GM18517 (cell line): Measurements from ENCODE around the gene PHF20.
"Not testable (repeated sequence)": the region's sequence is repeated elsewhere in the genome, so short reads cannot be mapped to it uniquely, and the experiment has no call there.

Experiments used
- ATAC-seq: cut with Tn5 transposase; IDR thresholded peaks from one replicate; pipeline ENCODE4 v1.9.1; 2021; ENCODE audit warnings: mild to moderate bottlenecking, moderate library complexity; ENCODE audit not compliant: unreplicated experiment

The PHF20 gene

GRCh38 chr20:35773154-35773751 lies 1.4 kb downstream of the PHF20 start:
- no peak for ATAC-seq

GRCh38 chr20:35774391-35774790 lies 2.6 kb downstream of the PHF20 start:
- no peak for ATAC-seq

- no peak for ATAC-seq
These were observed 4.8 kb downstream of the PHF20 start for GRCh38 chr20:35776513-35777101.

DNA sequence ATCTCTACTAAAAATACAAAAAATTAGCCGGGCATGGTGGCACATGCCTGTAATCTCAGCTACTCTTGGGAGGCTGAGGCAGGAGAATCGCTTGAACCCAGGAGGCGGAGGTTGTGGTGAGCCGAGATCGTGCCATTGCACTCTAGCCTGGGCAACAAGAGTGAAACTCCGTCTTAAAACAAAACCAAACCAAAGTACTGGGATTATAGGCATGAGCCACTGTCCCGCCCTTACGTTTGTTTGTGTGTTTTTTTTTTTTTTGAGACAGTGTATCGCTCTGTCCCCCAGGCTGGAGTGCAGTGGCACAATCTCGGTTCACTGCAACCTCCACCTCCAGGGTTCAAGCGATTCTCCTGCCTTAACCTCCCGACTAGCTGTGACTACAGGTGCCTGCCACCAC lies 12.0 kb downstream of the PHF20 start:
- not testable (repeated sequence) for ATAC-seq

DNA sequence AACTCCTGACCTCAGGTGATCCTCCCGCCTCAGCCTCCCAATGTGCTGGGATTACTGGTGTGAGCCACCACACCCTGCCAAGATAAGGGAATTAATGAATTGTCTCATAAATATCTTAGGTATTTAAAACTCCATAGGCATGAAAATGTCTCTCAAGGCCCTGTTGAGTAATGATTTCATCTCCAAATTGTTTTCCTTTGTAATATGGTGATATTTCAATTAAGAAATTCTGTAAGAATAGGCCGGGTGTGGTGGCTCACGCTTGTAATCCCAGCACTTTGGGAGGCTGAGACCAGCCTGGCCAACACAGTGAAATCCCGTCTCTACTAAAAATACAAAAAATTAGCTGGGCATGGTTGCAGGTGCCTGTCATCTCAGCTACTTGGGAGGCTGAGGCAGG lies 13.7 kb downstream of the PHF20 start:
- ATAC-seq: not testable (repeated sequence)

DNA sequence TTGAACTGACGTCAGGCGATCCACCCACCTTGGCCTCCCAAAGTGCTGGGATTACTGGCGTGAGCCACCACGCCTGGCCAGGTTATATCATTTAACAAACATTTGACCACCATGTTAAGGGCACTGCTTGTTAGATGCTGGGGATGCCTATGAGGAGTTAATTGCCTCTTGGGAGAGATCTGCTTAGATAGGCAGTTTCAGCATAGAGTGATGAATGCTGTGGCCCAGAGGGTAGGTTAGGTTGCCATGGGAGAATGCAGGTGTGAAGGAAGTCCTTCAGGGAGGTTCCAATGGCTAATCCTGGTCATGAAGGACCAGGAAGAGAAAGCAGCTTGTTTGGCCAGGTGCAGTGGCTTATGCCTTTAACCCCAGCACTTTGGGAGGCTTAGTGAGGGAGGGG lies 17.0 kb downstream of the PHF20 start:
- no peak for ATAC-seq

DNA sequence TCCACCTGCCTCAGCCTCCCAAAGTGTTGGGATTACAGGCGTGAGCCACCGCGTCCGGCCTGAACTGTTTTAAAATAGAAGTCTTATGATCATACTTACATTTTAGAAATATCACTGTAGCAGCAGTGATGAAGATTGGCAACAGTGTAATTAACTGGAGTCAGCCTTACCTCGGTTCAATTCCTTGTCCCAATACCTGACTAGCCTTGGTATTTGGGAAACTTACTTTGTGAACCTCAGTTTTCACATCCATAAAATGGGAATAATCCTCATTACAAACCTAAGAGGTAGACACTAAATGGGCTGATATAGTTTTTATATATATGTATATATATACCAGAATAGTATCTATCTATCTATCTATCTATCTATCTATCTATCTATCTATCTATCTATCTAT lies 19.3 kb downstream of the PHF20 start:
- no peak for ATAC-seq

DNA sequence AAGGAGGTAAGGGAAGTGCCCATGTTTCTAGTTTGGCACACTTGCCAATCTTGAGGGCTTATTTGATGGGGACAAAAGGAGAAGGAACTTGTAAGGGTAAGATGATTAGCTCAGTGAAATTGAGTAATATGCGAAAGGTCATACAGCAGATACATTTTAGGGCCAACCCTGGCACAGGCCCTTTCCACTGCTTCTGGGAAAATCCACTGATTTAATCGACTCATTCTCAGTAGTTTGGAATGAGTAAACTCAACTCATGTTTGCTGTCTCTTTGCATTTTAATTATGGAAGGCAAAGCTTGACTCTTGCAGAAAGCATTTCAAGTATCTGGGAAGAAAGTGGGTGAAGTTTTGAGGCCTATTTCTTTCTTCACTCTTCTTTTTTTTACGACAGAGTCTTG lies 20.0 kb downstream of the PHF20 start:
- ATAC-seq: no peak

- no peak for ATAC-seq
These were observed 20.9 kb downstream of the PHF20 start for GRCh38 chr20:35792740-35793139.

DNA sequence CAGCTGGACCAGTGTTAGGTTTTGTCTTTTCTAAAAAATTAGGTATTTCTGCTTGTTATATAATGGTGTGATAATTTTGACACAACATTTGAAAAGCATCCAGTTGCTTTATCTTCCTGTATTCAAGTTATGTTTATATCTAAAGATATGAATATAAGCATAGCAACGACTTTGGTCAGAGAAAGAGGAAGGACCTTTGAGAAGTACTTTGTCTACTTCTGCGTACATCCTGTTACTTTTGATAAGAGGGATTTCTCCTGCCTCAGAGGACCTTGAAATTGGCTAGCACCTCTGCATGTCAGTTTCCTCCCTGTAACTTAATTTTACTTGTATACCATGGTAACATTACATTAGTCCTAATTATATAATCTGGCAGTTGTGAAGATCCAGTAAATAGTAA lies 24.8 kb downstream of the PHF20 start:
- no peak for ATAC-seq

- ATAC-seq: no peak
These were observed 30.1 kb downstream of the PHF20 start for GRCh38 chr20:35801865-35802264.

DNA sequence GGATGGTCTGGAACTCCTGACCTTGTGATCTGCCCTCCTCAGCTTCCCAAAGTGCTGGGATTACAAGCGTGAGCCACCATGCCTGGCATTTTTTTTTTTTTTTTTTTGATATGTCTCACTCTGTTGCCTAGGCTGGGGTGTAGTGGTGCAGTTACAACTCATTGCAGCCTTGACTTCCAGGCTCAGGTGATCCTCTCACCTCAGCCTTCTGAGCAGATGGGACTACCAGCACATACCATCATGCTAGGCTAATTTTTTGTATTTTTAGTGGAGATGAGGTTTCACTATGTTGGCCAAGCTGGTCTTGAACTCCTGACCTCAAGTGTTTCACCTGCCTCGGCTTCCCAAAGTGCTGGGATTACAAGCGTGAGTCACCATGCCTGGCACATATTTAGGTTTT lies 34.3 kb downstream of the PHF20 start:
- no peak for ATAC-seq

DNA sequence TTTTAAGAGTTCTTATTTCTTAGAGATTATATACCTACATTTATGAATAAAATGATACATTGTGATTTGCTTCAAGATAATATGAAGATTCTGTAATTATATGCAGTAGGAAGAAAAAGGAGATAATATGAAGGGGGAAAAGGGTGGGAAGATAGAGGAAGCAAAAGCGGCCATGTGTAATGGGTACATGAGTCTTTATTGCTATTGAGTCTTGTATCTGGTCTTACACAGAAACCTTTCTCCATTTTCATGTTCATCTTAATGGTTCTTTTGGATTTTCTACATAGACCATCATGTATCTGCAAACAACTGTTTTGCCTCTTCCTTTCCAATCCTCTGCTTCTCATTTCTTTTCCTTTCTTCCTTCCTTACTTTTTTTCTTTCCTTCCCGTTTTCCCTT lies 36.1 kb downstream of the PHF20 start:
- no peak for ATAC-seq

GRCh38 chr20:35820715-35821114 lies 48.9 kb downstream of the PHF20 start:
- no peak for ATAC-seq

- ATAC-seq: no peak
These were observed 50.0 kb downstream of the PHF20 start for GRCh38 chr20:35821807-35822242.

DNA sequence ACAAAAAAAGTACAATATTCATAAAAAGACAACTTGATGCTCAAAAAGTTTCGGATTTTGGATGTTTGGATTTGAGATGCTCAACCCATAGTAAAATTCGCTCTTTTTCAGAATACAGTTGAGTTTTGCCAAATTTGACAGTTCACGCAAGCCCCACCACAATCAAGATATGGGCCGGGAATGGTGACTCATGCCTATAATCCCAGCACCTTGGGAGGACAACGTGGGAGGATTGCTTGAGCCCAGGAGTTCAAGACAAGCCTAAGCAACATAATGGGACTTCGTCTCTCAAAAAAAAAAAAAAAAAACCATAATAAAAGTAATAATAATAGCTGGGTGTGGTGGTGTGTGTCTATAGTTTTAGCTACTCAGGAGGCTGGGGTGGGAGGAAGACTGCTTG lies 51.3 kb downstream of the PHF20 start:
- no peak for ATAC-seq

- no peak for ATAC-seq
These were observed 52.1 kb downstream of the PHF20 start for GRCh38 chr20:35823937-35824336.

DNA sequence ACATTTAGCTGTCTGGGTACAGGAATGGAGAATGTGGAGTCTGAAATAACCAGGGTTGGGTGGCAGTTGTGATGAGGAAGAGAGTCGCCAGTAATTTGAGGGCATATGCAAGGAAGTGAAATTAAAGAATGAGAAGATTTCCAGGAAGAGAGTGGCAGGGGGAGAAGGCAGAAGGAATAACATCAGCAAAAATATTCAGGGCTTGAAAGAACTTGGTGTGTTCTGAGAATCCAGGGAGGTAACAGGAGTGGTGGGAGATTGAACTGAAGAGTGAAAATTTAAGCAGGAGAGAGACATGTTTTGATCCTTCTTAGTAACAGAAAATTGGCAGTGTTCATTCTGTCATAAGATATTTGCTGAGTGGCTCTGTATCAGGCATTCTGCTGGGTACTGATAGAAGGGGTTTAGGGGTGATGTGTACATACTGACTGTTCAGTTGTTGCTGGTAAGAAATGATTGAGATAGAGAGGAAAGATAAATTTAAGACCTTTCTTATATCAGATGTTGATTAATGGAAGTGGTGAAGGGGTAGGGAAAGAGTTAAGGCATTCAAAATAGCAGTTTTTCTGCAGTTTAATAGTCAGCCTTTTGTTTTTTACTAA lies 54.7 kb downstream of the PHF20 start:
- ATAC-seq: no peak

- no peak for ATAC-seq
These were observed 56.6 kb downstream of the PHF20 start for GRCh38 chr20:35828434-35828833.

DNA sequence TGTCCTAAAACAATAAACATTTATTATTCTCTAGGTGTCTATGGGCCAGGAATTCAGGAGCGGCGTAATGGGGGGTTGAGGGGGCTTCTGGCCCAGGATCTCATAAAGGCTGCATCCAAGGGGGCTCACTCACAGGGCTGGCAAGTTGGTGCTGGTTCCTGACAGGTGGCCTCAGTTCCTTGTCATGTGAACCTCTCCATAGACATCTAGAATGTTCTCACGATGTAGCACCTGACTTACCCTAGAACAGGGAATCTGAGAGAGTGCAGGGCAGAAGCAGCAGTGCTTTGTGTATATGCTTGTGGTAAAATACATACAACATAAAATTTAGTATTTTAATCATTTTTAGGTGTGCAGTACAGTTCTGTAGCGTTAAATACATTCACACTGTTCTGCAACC lies 57.1 kb downstream of the PHF20 start:
- no peak for ATAC-seq

GRCh38 chr20:35830264-35830663 lies 58.4 kb downstream of the PHF20 start:
- no peak for ATAC-seq

GRCh38 chr20:35831029-35831428 lies 59.2 kb downstream of the PHF20 start:
- no peak for ATAC-seq

GRCh38 chr20:35831971-35832370 lies 60.2 kb downstream of the PHF20 start:
- ATAC-seq: no peak
